T-helper 17 cell (primary cell): ENCODE results near the gene C11orf86. TPM values are rescaled to one million over a fixed set of nuclear protein-coding genes. Genes with fewer than 3 reads are reported as not detected.
"Not testable (repeated sequence)": the region's sequence is repeated elsewhere in the genome, so short reads cannot be mapped to it uniquely, and the experiment has no call there.

ENCODE experiments used
- ATAC-seq: fragments of 150-1000 bp; cut with Tn5 transposase; 2 replicates; pipeline ENCODE4 v1.10.0; 2021; ENCODE audit warnings: mild to moderate bottlenecking, moderate library complexity
- DNase-seq, 3 donors: peaks; one replicate each; pipeline versions ENCODE4 v3.0.0 to v3.0.0-alpha.2; 2020 to 2021
- H3K9me3 ChIP-seq: one replicate; pipeline ENCODE4 v1.7.0; 2013; ENCODE audit warnings: low read length, mild to moderate bottlenecking; ENCODE audit not compliant: control insufficient read depth, poor library complexity, severe bottlenecking
- H3K27ac Mint-ChIP-seq: one replicate; pipeline ENCODE4 v1.8.0; 2022; ENCODE audit warnings: mild to moderate bottlenecking, moderate library complexity, mixed read lengths
- H3K27me3 Mint-ChIP-seq: one replicate; pipeline ENCODE4 v1.8.0; 2022; ENCODE audit warnings: mixed read lengths
- H3K36me3 Mint-ChIP-seq: one replicate; pipeline ENCODE4 v1.8.0; 2022; ENCODE audit warnings: low read depth, mixed read lengths
- H3K4me1 Mint-ChIP-seq: one replicate; pipeline ENCODE4 v1.8.0; 2022; ENCODE audit warnings: mild to moderate bottlenecking, mixed read lengths
- H3K4me3 Mint-ChIP-seq: one replicate; pipeline ENCODE4 v1.8.0; 2022; ENCODE audit warnings: mild to moderate bottlenecking, moderate library complexity, mixed read lengths
- total RNA-seq, 4 donors: library from RNA in 2 of 4; stranded (reverse) in 2 of 4; gene quantifications; one replicate each; pipeline ENCODE4 v1.2.3 and lab custom pipeline; 2022 to 2026

Gene C11orf86
- total RNA-seq, 2 donors from 2014 or later: not detected

- H3K27ac Mint-ChIP-seq: no peak overlapping the region
- ATAC-seq (no peak), DNase-seq (no peak)
- H3K4me3 Mint-ChIP-seq: no peak overlapping the region
- peaks cover 26% of the 10 kb centered on the region for H3K27me3 Mint-ChIP-seq
- H3K36me3 Mint-ChIP-seq: peaks cover 5% of the 10 kb centered on the region
- H3K9me3 ChIP-seq: no peaks in the 10 kb centered on the region
- H3K4me1 Mint-ChIP-seq: peaks cover 8% of the 10 kb centered on the region
Observed at GRCh38 chr11:66986178-66986545, 11.1 kb downstream of the C11orf86 start.

- ATAC-seq: no peak
Observed at GRCh38 chr11:66987158-66987620, 12.1 kb downstream of the C11orf86 start.

GRCh38 chr11:66987924-66988637, 13.0 kb downstream of the C11orf86 start:
- peaks cover 27% of the 10 kb centered on the region for H3K27me3 Mint-ChIP-seq
- H3K4me1 Mint-ChIP-seq: peaks cover 6% of the 10 kb centered on the region
- no peak overlapping the region for H3K27ac Mint-ChIP-seq
- ATAC-seq (no peak), DNase-seq (no peak)
- H3K36me3 Mint-ChIP-seq: peaks cover 5% of the 10 kb centered on the region
- no peak overlapping the region for H3K4me3 Mint-ChIP-seq
- no peaks in the 10 kb centered on the region for H3K9me3 ChIP-seq

More at GRCh38 chr11:66987158-66987620, 12.1 kb downstream of the C11orf86 start:
- Mint-ChIP-seq H3K27me3 (peaks cover 26% of the 10 kb centered on the region), H3K4me3 (no peak overlapping the region), H3K36me3 (peaks cover 5% of the 10 kb centered on the region), H3K4me1 (peaks cover 8% of the 10 kb centered on the region), H3K27ac (no peak overlapping the region)
- no peak for DNase-seq
- H3K9me3 ChIP-seq: no peaks in the 10 kb centered on the region

GRCh38 chr11:66988741-66989140, 13.6 kb downstream of the C11orf86 start:
- not testable (repeated sequence) for H3K9me3 ChIP-seq, ATAC-seq, H3K27ac Mint-ChIP-seq, H3K36me3 Mint-ChIP-seq, H3K4me1 Mint-ChIP-seq, H3K4me3 Mint-ChIP-seq, DNase-seq
- peaks cover 31% of the 10 kb centered on the region for H3K27me3 Mint-ChIP-seq

- H3K9me3 ChIP-seq, H3K4me1 Mint-ChIP-seq, H3K36me3 Mint-ChIP-seq, DNase-seq, H3K4me3 Mint-ChIP-seq, ATAC-seq, H3K27ac Mint-ChIP-seq: not testable (repeated sequence)
- H3K27me3 Mint-ChIP-seq: peaks cover 31% of the 10 kb centered on the region
Observed at GRCh38 chr11:66989360-66989759, 14.3 kb downstream of the C11orf86 start.

GRCh38 chr11:66992041-66992440, 16.9 kb downstream of the C11orf86 start:
- Mint-ChIP-seq H3K4me3 (no peak overlapping the region), H3K36me3 (peaks cover 2% of the 10 kb centered on the region)
- no peaks in the 10 kb centered on the region for H3K9me3 ChIP-seq

GRCh38 chr11:66996609-66997273, 21.6 kb downstream of the C11orf86 start:
- ATAC-seq (no peak), DNase-seq (no peak)
- H3K27ac Mint-ChIP-seq: no peak overlapping the region
- no peaks in the 10 kb centered on the region for H3K4me1 Mint-ChIP-seq
- H3K4me3 Mint-ChIP-seq: no peak overlapping the region
- peaks cover 24% of the 10 kb centered on the region for H3K27me3 Mint-ChIP-seq
- no peaks in the 10 kb centered on the region for H3K36me3 Mint-ChIP-seq
- H3K9me3 ChIP-seq: no peaks in the 10 kb centered on the region

More at GRCh38 chr11:66992041-66992440, 16.9 kb downstream of the C11orf86 start:
- Mint-ChIP-seq H3K4me1 (peaks cover 1% of the 10 kb centered on the region), H3K27ac (no peak overlapping the region), H3K27me3 (peaks cover 29% of the 10 kb centered on the region)
- DNase-seq (no peak), ATAC-seq (no peak)

- Mint-ChIP-seq H3K27ac (no peak overlapping the region), H3K4me3 (no peak overlapping the region), H3K27me3 (peaks cover 19% of the 10 kb centered on the region), H3K4me1 (peaks cover 2% of the 10 kb centered on the region), H3K36me3 (no peaks in the 10 kb centered on the region)
- no peaks in the 10 kb centered on the region for H3K9me3 ChIP-seq
- DNase-seq (no peak), ATAC-seq (no peak)
Observed at GRCh38 chr11:66999555-66999954, 24.5 kb downstream of the C11orf86 start.

- no peak for ATAC-seq
- H3K36me3 Mint-ChIP-seq: no peaks in the 10 kb centered on the region
Observed at GRCh38 chr11:67001332-67001731, 26.2 kb downstream of the C11orf86 start.

GRCh38 chr11:67002297-67002913, 27.3 kb downstream of the C11orf86 start:
- Mint-ChIP-seq H3K36me3 (no peaks in the 10 kb centered on the region), H3K27me3 (peaks cover 11% of the 10 kb centered on the region), H3K27ac (peak overlapping the region; percentile 47), H3K4me3 (no peak overlapping the region), H3K4me1 (peaks cover 4% of the 10 kb centered on the region)
- no peaks in the 10 kb centered on the region for H3K9me3 ChIP-seq
- ATAC-seq (no peak), DNase-seq (no peak)

More at GRCh38 chr11:67001332-67001731, 26.2 kb downstream of the C11orf86 start:
- H3K9me3 ChIP-seq: no peaks in the 10 kb centered on the region
- H3K27ac Mint-ChIP-seq: no peak overlapping the region
- peaks cover 19% of the 10 kb centered on the region for H3K27me3 Mint-ChIP-seq
- no peak overlapping the region for H3K4me3 Mint-ChIP-seq
- H3K4me1 Mint-ChIP-seq: peaks cover 4% of the 10 kb centered on the region
- DNase-seq: no peak

- Mint-ChIP-seq H3K4me3 (no peak overlapping the region), H3K4me1 (peaks cover 4% of the 10 kb centered on the region), H3K27me3 (peaks cover 7% of the 10 kb centered on the region), H3K27ac (peak overlapping the region; percentile 47), H3K36me3 (no peaks in the 10 kb centered on the region)
- no peaks in the 10 kb centered on the region for H3K9me3 ChIP-seq
- ATAC-seq: no peak
- DNase-seq: no peak
Observed at GRCh38 chr11:67002921-67003411, 27.9 kb downstream of the C11orf86 start.

GRCh38 chr11:67005200-67005599, 30.1 kb downstream of the C11orf86 start:
- not testable (repeated sequence) for H3K4me3 Mint-ChIP-seq, H3K27ac Mint-ChIP-seq, ATAC-seq, H3K9me3 ChIP-seq, DNase-seq, H3K4me1 Mint-ChIP-seq, H3K36me3 Mint-ChIP-seq, H3K27me3 Mint-ChIP-seq
